HepG2 (cell line): Measurements from ENCODE around the gene GNAT2. TPM values are rescaled to one million over a fixed set of nuclear protein-coding genes. Genes with fewer than 3 reads are reported as not detected.

Experiments
- ATAC-seq: fragments of 200-7000 bp; cut with Tn5 transposase; 3 replicates; pipeline ENCODE4 v1.9.1; 2020; ENCODE audit warnings: mild to moderate bottlenecking, moderate library complexity
- BruUV-seq: library from RNA; stranded (reverse); fragments of 400-500 nt; replicated peaks from 2 replicates; lab custom pipeline; 2021; lab: Mats Ljungman, UMichigan
- CTCF ChIA-PET: fragments of 300-600 bp; formaldehyde crosslinking; extraction: SDS; loops from one replicate; lab custom pipeline; 2021; ENCODE audit warnings: low total read pairs, inconsistent platforms, low intra/inter-chr PET ratio; lab: Yijun Ruan, JAX
- POLR2A ChIA-PET: fragments of 350-600 bp; sonication (Branson Sonifier 250); formaldehyde crosslinking; loops from one replicate; lab custom pipeline; 2020; ENCODE audit warnings: antibody characterized with exemption, inconsistent platforms; lab: Yijun Ruan, JAX
- DNase-seq: peaks from one replicate; pipeline ENCODE4 v3.0.0-alpha.2; 2015; ENCODE audit warnings: low spot score
- FAIRE-seq: peaks from 3 replicates; lab custom pipeline; 2011; peaks lifted over from hg19 to GRCh38; lab: Jason Lieb, UNC
- H2AFZ ChIP-seq: one replicate; pipeline ENCODE4 v1.6.1; 2011; ENCODE audit warnings: low read length, inconsistent platforms
- H3K27ac ChIP-seq: fragments of 300-600 bp; 3 replicates; pipeline ENCODE4 v1.8.0; 2011; ENCODE audit warnings: mixed run types, mild to moderate bottlenecking, mixed read lengths, low read length, inconsistent platforms; ENCODE audit not compliant: insufficient read depth; ENCODE audit errors: extremely low read length
- H3K27me3 ChIP-seq, 2 experiments: fragments of 200-600 bp in 1 of 2; 2 replicates in 1 of 2; 3 replicates in 1 of 2; pipeline versions ENCODE4 v1.6.0 to v1.8.0; 2011; ENCODE audit warnings: low read length in 2 of 2, mild to moderate bottlenecking in 2 of 2, moderate library complexity in 2 of 2, inconsistent platforms in 1 of 2; ENCODE audit not compliant: insufficient read depth in 2 of 2, control insufficient read depth in 1 of 2
- H3K36me3 ChIP-seq, 2 experiments: fragments of 200-600 bp in 1 of 2; replicated peaks in 1 of 2; 2 replicates in 1 of 2; 3 replicates in 1 of 2; pipeline versions ENCODE4 v1.5.1 to v1.8.0; 2011; ENCODE audit warnings: low read length in 2 of 2, inconsistent platforms in 1 of 2; ENCODE audit not compliant: insufficient read depth in 2 of 2, control insufficient read depth in 1 of 2
- H3K4me1 ChIP-seq: 2 replicates; pipeline ENCODE4 v1.5.1; 2012; ENCODE audit warnings: low read length, inconsistent platforms; ENCODE audit not compliant: insufficient read depth
- H3K4me2 ChIP-seq: 2 replicates; pipeline ENCODE4 v1.6.0; 2011; ENCODE audit warnings: low read depth, low read length, inconsistent platforms
- H3K4me3 ChIP-seq, 3 experiments: fragments of 200-600 bp in 1 of 3; sonication (generic), shearing (Covaris generic) in 1 of 3; replicated peaks in 1 of 3; 2 replicates each; pipeline ENCODE4 v1.5.1; 2011 to 2016; ENCODE audit warnings: low read length in 3 of 3, inconsistent platforms in 2 of 3, low read depth in 2 of 3, mild to moderate bottlenecking in 2 of 3, control low read depth in 1 of 3, mixed read lengths in 1 of 3; ENCODE audit not compliant: insufficient read depth in 1 of 3
- H3K79me2 ChIP-seq: one replicate; pipeline ENCODE4 v1.6.1; 2011; ENCODE audit warnings: low read length, inconsistent platforms; ENCODE audit not compliant: insufficient read depth
- H3K9ac ChIP-seq: 2 replicates; pipeline ENCODE4 v1.6.0; 2011; ENCODE audit warnings: mild to moderate bottlenecking, low read depth, low read length, inconsistent platforms; ENCODE audit not compliant: insufficient read depth
- H3K9me3 ChIP-seq: 2 replicates; pipeline ENCODE4 v1.5.1; 2012; ENCODE audit warnings: mild to moderate bottlenecking, low read length
- H4K20me1 ChIP-seq: 2 replicates; pipeline ENCODE4 v1.6.0; 2011; ENCODE audit warnings: inconsistent platforms, mild to moderate bottlenecking, low read length, moderate library complexity; ENCODE audit not compliant: insufficient read depth
- ELF1 ChIP-seq: sonication (generic); formaldehyde crosslinking; IDR thresholded peaks from 2 replicates; pipeline ENCODE4 v1.4.0; 2020; ENCODE audit warnings: missing genetic modification reagents
- NFIB ChIP-seq: sonication (generic); formaldehyde crosslinking; IDR thresholded peaks from 2 replicates; pipeline ENCODE4 v1.9.0; 2021; ENCODE audit warnings: missing genetic modification reagents, mild to moderate bottlenecking, borderline replicate concordance
- PHF21A ChIP-seq: sonication (generic); formaldehyde crosslinking; IDR thresholded peaks from 2 replicates; pipeline ENCODE4 v1.5.0; 2020; ENCODE audit warnings: mild to moderate bottlenecking, missing genetic modification reagents
- RBAK ChIP-seq: sonication (generic); formaldehyde crosslinking; IDR thresholded peaks from 2 replicates; pipeline ENCODE4 v1.5.1; 2020; ENCODE audit warnings: mild to moderate bottlenecking, missing genetic modification reagents
- ZNF180 ChIP-seq: sonication (generic); formaldehyde crosslinking; IDR thresholded peaks from 2 replicates; pipeline ENCODE4 v1.4.0; 2020; ENCODE audit warnings: low read depth, missing genetic modification reagents, borderline replicate concordance
- ZNF407 ChIP-seq: sonication (generic); formaldehyde crosslinking; IDR thresholded peaks from one replicate; pipeline ENCODE4 v1.5.1; 2020; ENCODE audit warnings: mild to moderate bottlenecking, missing genetic modification reagents; ENCODE audit errors: not compliant biosample characterization
- ZNF546 ChIP-seq: sonication (generic); formaldehyde crosslinking; conservative IDR thresholded peaks from 2 replicates; pipeline ENCODE4 v1.8.1; 2023; ENCODE audit warnings: mild to moderate bottlenecking, missing genetic modification reagents
- ZNF629 ChIP-seq: sonication (generic); formaldehyde crosslinking; conservative IDR thresholded peaks from 2 replicates; pipeline ENCODE4 v1.5.0; 2020; ENCODE audit warnings: missing genetic modification reagents
- ZNF674 ChIP-seq: sonication (generic); formaldehyde crosslinking; IDR thresholded peaks from 2 replicates; pipeline ENCODE4 v1.5.0; 2020; ENCODE audit warnings: low read depth, mild to moderate bottlenecking, missing genetic modification reagents
- WGBS: methylation state at CpG from one replicate; pipeline ENCODE4 v1.1.6; 2017; ENCODE audit warnings: low lambda C conversion rate; 5-methylcytosine and 5-hydroxymethylcytosine counted together
- in situ Hi-C: cut with HindIII; loops from 2 replicates; pipeline ENCODE4 v1.10.0; 2017; ENCODE audit warnings: low pct_unique_long_range_greater_than_20kb; ENCODE audit not compliant: extremely low pct_ligation_motif_present
- intact Hi-C: fragments of 100-400 bp; cut with micrococcal nuclease; formaldehyde crosslinking; loops from one replicate; pipeline ENCODE4 v1.10.0; 2022; ENCODE audit not compliant: unreplicated experiment
- polyA plus RNA-seq, 8 experiments: library from polyadenylated mRNA; depleted of rRNA in 3 of 8; stranded (reverse) in 7 of 8; unstranded in 1 of 8; fragments of >200 nt; fragmentation: Illumina TruSeq in 4 of 8; extraction: Trizol in 4 of 8; gene quantifications; 2 replicates each; pipeline versions ENCODE4 v1.2.1 to v1.2.3, GENCODE V29; 2011 to 2016; ENCODE audit warnings: low read depth in 4 of 8, missing spikeins in 1 of 8, mixed read lengths in 1 of 8; ENCODE audit not compliant: insufficient read depth in 1 of 8
- total RNA-seq, 5 experiments: library from RNA; depleted of rRNA; stranded (reverse); fragments of >200 nt; fragmentation: Illumina TruSeq; extraction: Trizol; gene quantifications; 2 replicates each; pipeline ENCODE4 v1.2.3, GENCODE V29; 2016; ENCODE audit warnings: low read depth in 1 of 5

Gene GNAT2
- total and polyA plus RNA-seq, 2 of the 13 experiments (the other 11 are each of a cell fraction or from before 2014, with no cell fraction given): 0.08 to 0.20 TPM

- Histone ChIP-seq H3K4me1 (peaks cover 10% of the 10 kb centered on the region), H3K4me3 (no peak overlapping the region), H3K27me3 (no peaks in the 10 kb centered on the region), H3K4me2 (no peak overlapping the region), H2AFZ (no peak overlapping the region), H4K20me1 (no peaks in the 10 kb centered on the region), H3K27ac (no peak overlapping the region), H3K79me2 (peaks cover 2% of the 10 kb centered on the region), H3K36me3 (peaks cover 10 to 57% of the 10 kb centered on the region in 2 experiments; a peak in 4 of 5 replicates), H3K9ac (no peak overlapping the region), H3K9me3 (no peaks in the 10 kb centered on the region)
- 95% methylated on average over 1 of the region's 1 CpG for WGBS
- BruUV-seq: no TSS peak
- FAIRE-seq (no peak), ATAC-seq (no peak), DNase-seq (no peak)
- in situ Hi-C loops (no loop called here), intact Hi-C loops (no loop called here)
- ChIA-PET POLR2A (no interaction called here), CTCF (no interaction called here)
- no peak for TF ChIP-seq ZNF546
- no peak for TF ChIP-seq ZNF629 (CRISPR knock-in tag)
- no peak for TF ChIP-seq ZNF180 (CRISPR knock-in tag)
- TF ChIP-seq NFIB (CRISPR knock-in tag): no peak
- no peak for TF ChIP-seq ELF1 (CRISPR knock-in tag)
Observed at GRCh38 chr1:109579491-109579890, 39.9 kb downstream of the GNAT2 start.

GRCh38 chr1:109578947-109579443, 40.4 kb downstream of the GNAT2 start:
- CTCF ChIA-PET: no interaction called here
- no peak overlapping the region for H3K4me2 ChIP-seq
- in situ Hi-C loops: no loop called here

More at GRCh38 chr1:109578947-109579443, 40.4 kb downstream of the GNAT2 start:
- POLR2A ChIA-PET: no interaction called here
- no peak for ATAC-seq
- Histone ChIP-seq H3K79me2 (peaks cover 2% of the 10 kb centered on the region), H3K4me1 (peaks cover 5% of the 10 kb centered on the region; the same call in 1 of the 2 replicates), H3K4me3 (no peak overlapping the region), H3K9me3 (no peaks in the 10 kb centered on the region), H3K9ac (no peak overlapping the region), H4K20me1 (no peaks in the 10 kb centered on the region), H3K36me3 (peaks cover 9 to 58% of the 10 kb centered on the region in 2 experiments; a peak in 4 of 5 replicates), H3K27ac (no peak overlapping the region), H3K27me3 (no peaks in the 10 kb centered on the region), H2AFZ (no peak overlapping the region)
- no peak for DNase-seq
- BruUV-seq: no TSS peak
- 99% methylated on average over 3 of the region's 3 CpGs for WGBS
- intact Hi-C loops: no loop called here
- no peak for FAIRE-seq
- no peak for TF ChIP-seq ZNF407 (CRISPR knock-in tag)
- no peak for TF ChIP-seq PHF21A (CRISPR knock-in tag)
- no peak for TF ChIP-seq RBAK (CRISPR knock-in tag)
- no peak for TF ChIP-seq ZNF674 (CRISPR knock-in tag)
